HFFc6 (cell line): ENCODE data around the gene MBTPS1. TPM values are rescaled to one million over a fixed set of nuclear protein-coding genes. Genes with fewer than 3 reads are reported as not detected.

ENCODE experiments used
- DNase-seq: peaks from one replicate; pipeline ENCODE4 v3.0.0-alpha.2; 2018
- H3K27ac Mint-ChIP-seq: 2 replicates; pipeline ENCODE4 v1.8.0; 2020; ENCODE audit warnings: mild to moderate bottlenecking, mixed read lengths
- H3K27me3 Mint-ChIP-seq: 2 replicates; pipeline ENCODE4 v1.8.0; 2021; ENCODE audit warnings: mild to moderate bottlenecking, moderate library complexity, mixed read lengths; ENCODE audit not compliant: insufficient read depth
- H3K36me3 Mint-ChIP-seq: 2 replicates; pipeline ENCODE4 v1.8.0; 2021; ENCODE audit warnings: low read depth, mixed read lengths
- H3K4me1 Mint-ChIP-seq: 2 replicates; pipeline ENCODE4 v1.8.0; 2020; ENCODE audit warnings: low read depth, mixed read lengths
- H3K4me3 Mint-ChIP-seq: 2 replicates; pipeline ENCODE4 v1.8.0; 2020; ENCODE audit warnings: mild to moderate bottlenecking, moderate library complexity, mixed read lengths
- H3K9me3 Mint-ChIP-seq: 2 replicates; pipeline ENCODE4 v1.8.0; 2020; ENCODE audit warnings: mild to moderate bottlenecking, mixed read lengths
- CTCF ChIP-seq: fragments of 200-600 bp; sonication (generic); IDR thresholded peaks from 2 replicates; pipeline ENCODE4 v1.5.0; 2021; ENCODE audit warnings: antibody characterized with exemption, mild to moderate bottlenecking
- total RNA-seq, 6 experiments: library from RNA; stranded (reverse); fragmentation: NEBNext Ultra II Directional; extraction: Animal tissue kit (Norgen Biotek cat#: 25700); gene quantifications; 2 replicates in 1 of 6; 3 replicates in 5 of 6; pipeline ENCODE4 v1.2.3, GENCODE V29; 2021

Gene MBTPS1
- total RNA-seq, 6 experiments from 2014 or later: 96.6 to 123 (median 102) TPM

DNA sequence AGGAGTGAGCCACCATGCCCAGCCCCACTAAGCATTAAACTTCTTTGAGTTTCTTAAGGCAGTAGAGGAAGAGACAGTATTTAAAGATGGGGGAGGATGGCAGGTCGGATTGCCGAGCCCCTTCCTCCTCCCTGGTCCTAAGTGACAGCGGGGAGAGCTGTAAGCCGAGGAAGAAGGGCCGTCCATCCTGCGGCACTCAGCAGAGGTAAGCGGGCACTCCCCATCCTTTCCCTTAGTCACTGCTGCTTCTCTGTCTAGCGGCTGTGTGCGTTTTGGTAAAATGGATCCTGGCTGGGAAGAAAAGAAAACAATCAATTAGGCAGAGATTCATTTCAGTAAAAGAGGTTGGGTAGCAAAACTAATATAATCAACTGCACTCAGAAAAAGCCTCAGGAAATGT lies 42.3 kb upstream of the MBTPS1 start:
- no peak for DNase-seq
- TF ChIP-seq CTCF: no peak
- peaks cover 27% of the 10 kb centered on the region for H3K27me3 Mint-ChIP-seq
- peaks cover 32% of the 10 kb centered on the region for H3K4me1 Mint-ChIP-seq
- no peak overlapping the region for H3K27ac Mint-ChIP-seq
- H3K4me3 Mint-ChIP-seq: no peak overlapping the region
- H3K36me3 Mint-ChIP-seq: no peaks in the 10 kb centered on the region
- H3K9me3 Mint-ChIP-seq: no peaks in the 10 kb centered on the region

DNA sequence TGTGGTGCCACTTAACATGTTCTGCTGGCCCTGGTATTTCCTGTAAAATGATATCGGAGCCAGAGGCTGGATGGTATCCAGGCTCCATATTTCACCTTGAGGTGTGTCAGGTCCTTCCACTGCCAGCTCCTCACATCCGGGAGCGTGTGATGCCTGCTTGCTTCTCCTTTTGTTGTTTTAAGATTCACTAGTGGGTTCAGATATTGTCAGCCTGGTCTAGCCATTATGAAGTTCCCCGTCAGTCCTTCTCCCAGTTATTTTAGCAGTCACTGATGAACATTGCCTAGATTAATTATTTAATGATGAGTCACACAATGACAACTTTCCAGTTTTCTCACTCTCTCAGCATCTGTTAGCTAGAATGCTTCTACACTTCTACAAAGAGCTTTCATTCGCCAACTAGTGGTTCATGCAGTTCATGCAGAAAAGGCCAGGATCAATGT lies 39.6 kb upstream of the MBTPS1 start:
- Mint-ChIP-seq H3K27me3 (peaks cover 20% of the 10 kb centered on the region), H3K27ac (no peak overlapping the region), H3K9me3 (no peaks in the 10 kb centered on the region), H3K4me3 (no peak overlapping the region), H3K4me1 (peaks cover 26% of the 10 kb centered on the region), H3K36me3 (no peaks in the 10 kb centered on the region)
- DNase-seq: peak; percentile 10
- peak; percentile 39; the same call in 1 of the 2 replicates for TF ChIP-seq CTCF

DNA sequence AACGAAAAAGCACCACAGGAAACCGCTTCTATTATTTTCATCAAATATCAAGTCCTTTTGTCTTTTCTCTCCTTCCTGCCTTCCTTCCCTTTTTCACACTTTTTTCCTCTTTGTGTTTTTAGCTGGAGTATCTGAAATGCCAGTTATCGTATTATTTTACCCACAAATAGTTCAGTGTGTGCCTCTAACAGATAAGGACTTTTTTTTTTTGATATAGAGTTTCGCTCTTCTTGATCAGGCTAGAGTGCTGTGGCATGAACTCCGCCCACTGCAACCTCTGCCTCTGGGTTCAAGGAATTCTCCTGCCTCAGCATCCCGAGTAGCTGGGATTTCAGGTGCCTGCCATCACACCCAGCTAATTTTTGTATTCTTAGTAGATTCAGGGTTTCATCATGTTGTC lies 39.0 kb upstream of the MBTPS1 start:
- H3K27ac Mint-ChIP-seq: no peak overlapping the region
- DNase-seq: no peak
- H3K27me3 Mint-ChIP-seq: peaks cover 22% of the 10 kb centered on the region
- no peak for TF ChIP-seq CTCF
- peaks cover 26% of the 10 kb centered on the region for H3K4me1 Mint-ChIP-seq
- no peaks in the 10 kb centered on the region for H3K36me3 Mint-ChIP-seq
- H3K9me3 Mint-ChIP-seq: no peaks in the 10 kb centered on the region
- no peak overlapping the region for H3K4me3 Mint-ChIP-seq

DNA sequence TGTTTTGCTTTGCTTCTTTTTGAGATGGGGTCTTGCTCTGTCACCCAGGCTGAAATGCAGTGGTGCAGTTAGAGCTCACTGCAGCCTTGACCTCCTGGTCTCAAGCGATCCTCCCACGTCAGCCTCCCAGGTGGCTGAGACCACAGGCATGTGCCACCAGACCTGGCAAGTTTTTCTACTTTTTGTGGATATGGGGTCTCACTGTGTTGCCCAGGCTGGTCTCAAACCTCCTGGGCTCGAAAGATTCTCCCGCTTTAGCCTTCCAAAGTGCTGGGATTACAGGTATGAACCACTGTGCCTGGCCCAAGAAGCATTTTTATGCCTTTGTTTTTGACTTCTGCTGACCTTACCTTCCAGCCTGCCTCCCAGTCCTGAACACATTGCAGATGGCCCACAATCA lies 38.5 kb upstream of the MBTPS1 start:
- peaks cover 21% of the 10 kb centered on the region for H3K27me3 Mint-ChIP-seq
- DNase-seq: no peak
- no peak overlapping the region for H3K27ac Mint-ChIP-seq
- no peaks in the 10 kb centered on the region for H3K9me3 Mint-ChIP-seq
- no peak for TF ChIP-seq CTCF
- no peak overlapping the region for H3K4me3 Mint-ChIP-seq
- H3K36me3 Mint-ChIP-seq: no peaks in the 10 kb centered on the region
- H3K4me1 Mint-ChIP-seq: peaks cover 26% of the 10 kb centered on the region

DNA sequence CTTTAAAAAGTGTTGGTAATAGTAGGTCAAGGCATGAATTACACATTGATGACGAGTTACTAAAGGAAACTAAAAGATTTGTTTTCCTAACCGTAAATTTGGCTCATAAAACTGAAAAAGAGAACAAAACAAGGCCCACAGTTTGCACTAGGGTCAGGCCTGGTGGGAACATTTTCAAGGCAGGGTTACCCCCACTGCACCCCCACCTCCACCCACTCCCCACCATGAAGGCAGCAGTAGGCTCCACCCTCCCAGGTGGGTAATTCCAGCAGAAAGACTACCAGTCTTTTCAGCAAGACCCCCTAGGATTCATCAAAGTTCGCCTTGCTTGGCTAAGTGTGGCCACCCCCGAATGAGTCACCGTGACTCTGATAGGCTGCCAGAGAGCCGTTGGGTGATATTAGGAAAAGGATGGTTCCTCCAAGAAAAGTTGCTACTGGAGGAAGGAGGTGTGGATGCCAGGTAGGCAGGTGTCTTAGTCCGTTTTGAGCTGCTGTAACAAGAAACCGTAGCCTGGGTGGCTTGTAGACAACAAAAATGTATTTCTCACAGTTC lies 37.0 kb upstream of the MBTPS1 start:
- H3K27me3 Mint-ChIP-seq: peaks cover 22% of the 10 kb centered on the region
- no peak for DNase-seq
- H3K27ac Mint-ChIP-seq: no peak overlapping the region
- H3K4me1 Mint-ChIP-seq: peaks cover 12% of the 10 kb centered on the region
- TF ChIP-seq CTCF: no peak
- H3K4me3 Mint-ChIP-seq: no peak overlapping the region
- H3K9me3 Mint-ChIP-seq: no peaks in the 10 kb centered on the region
- H3K36me3 Mint-ChIP-seq: no peaks in the 10 kb centered on the region

GRCh38 chr16:84150926-84151325 lies 34.2 kb upstream of the MBTPS1 start:
- H3K9me3 Mint-ChIP-seq: no peaks in the 10 kb centered on the region
- no peak overlapping the region for H3K27ac Mint-ChIP-seq
- no peak for TF ChIP-seq CTCF
- DNase-seq: no peak
- H3K4me1 Mint-ChIP-seq: no peaks in the 10 kb centered on the region
- H3K27me3 Mint-ChIP-seq: peaks cover 15% of the 10 kb centered on the region
- H3K4me3 Mint-ChIP-seq: no peak overlapping the region
- no peaks in the 10 kb centered on the region for H3K36me3 Mint-ChIP-seq
